NCI-H146 (cell line): Measurements from ENCODE around the gene ZNF77.
A peak's percentile ranks its signal among the peaks of the same experiment; 100 is the strongest.
"Not testable (repeated sequence)": the region's sequence is repeated elsewhere in the genome, so short reads cannot be mapped to it uniquely, and the experiment has no call there.

Source experiments
- DNase-seq: peaks from one replicate; lab custom pipeline; 2025; lab: John Stamatoyannopoulos, UW

ZNF77 gene

GRCh38 chr19:2970201-2970835 lies 25.5 kb upstream of the ZNF77 start:
- DNase-seq, result no peak

GRCh38 chr19:2969104-2969504 lies 24.3 kb upstream of the ZNF77 start:
- DNase-seq, result peak; percentile 79

- DNase-seq, result no peak
These were observed 23.2 kb upstream of the ZNF77 start for GRCh38 chr19:2967972-2968371.

- DNase-seq, result no peak
These were observed 20.1 kb upstream of the ZNF77 start for GRCh38 chr19:2964874-2965273.

GRCh38 chr19:2963631-2964030 lies 18.9 kb upstream of the ZNF77 start:
- DNase-seq, result not testable (repeated sequence)

GRCh38 chr19:2963122-2963521 lies 18.4 kb upstream of the ZNF77 start:
- DNase-seq, result no peak

GRCh38 chr19:2962018-2962670 lies 17.4 kb upstream of the ZNF77 start:
- DNase-seq, result peak; percentile 77

GRCh38 chr19:2960120-2960519 lies 15.3 kb upstream of the ZNF77 start:
- no peak for DNase-seq

- DNase-seq, result no peak
These were observed 12.4 kb upstream of the ZNF77 start for GRCh38 chr19:2957160-2957559.

- DNase-seq, result no peak
These were observed 8.2 kb upstream of the ZNF77 start for GRCh38 chr19:2952953-2953481.

- DNase-seq, result peak; percentile 96
These were observed 5.7 kb upstream of the ZNF77 start for GRCh38 chr19:2950286-2951124.

GRCh38 chr19:2949939-2950285 lies 5.1 kb upstream of the ZNF77 start:
- peak; percentile 73 for DNase-seq

GRCh38 chr19:2945575-2946184 lies 909 bp upstream of the ZNF77 start:
- DNase-seq, result no peak

GRCh38 chr19:2944403-2944774 lies 382 bp downstream of the ZNF77 start:
- DNase-seq, result no peak

GRCh38 chr19:2942928-2943640 lies 1.7 kb downstream of the ZNF77 start:
- DNase-seq, result no peak

- not testable (repeated sequence) for DNase-seq
These were observed 8.9 kb downstream of the ZNF77 start for GRCh38 chr19:2935863-2936262.

GRCh38 chr19:2933490-2933910 lies 11.3 kb downstream of the ZNF77 start:
- DNase-seq, result no peak

- no peak for DNase-seq
These were observed 17.7 kb downstream of the ZNF77 start for GRCh38 chr19:2927032-2927430.

- no peak for DNase-seq
These were observed 18.3 kb downstream of the ZNF77 start for GRCh38 chr19:2926341-2927031.

- DNase-seq, result peak; percentile 45
These were observed 21.3 kb downstream of the ZNF77 start for GRCh38 chr19:2923510-2923909.

- DNase-seq, result peak; percentile 21
These were observed 21.8 kb downstream of the ZNF77 start for GRCh38 chr19:2922987-2923386.
